Bronchial epithelial cell (primary cell): ENCODE data around the gene FBXL7. TPM values are rescaled to one million over a fixed set of nuclear protein-coding genes. Genes with fewer than 3 reads are reported as not detected.

Experiments used
- DNase-seq: peaks from one replicate; pipeline ENCODE4 v3.0.0-alpha.2; 2010; ENCODE audit warnings: low read depth
- FAIRE-seq: peaks from 2 replicates; lab custom pipeline; 2011; peaks lifted over from hg19 to GRCh38; lab: Jason Lieb, UNC
- H3K27me3 ChIP-seq: 2 replicates; pipeline ENCODE4 v1.5.1; 2011; ENCODE audit warnings: low read length; ENCODE audit not compliant: control insufficient read depth, insufficient read depth
- H3K36me3 ChIP-seq: 2 replicates; pipeline ENCODE4 v1.5.1; 2011; ENCODE audit warnings: low read length; ENCODE audit not compliant: control insufficient read depth, insufficient read depth
- H3K4me3 ChIP-seq: 2 replicates; pipeline ENCODE4 v1.5.1; 2011; ENCODE audit warnings: mild to moderate bottlenecking, low read depth, low read length, control low read depth
- total RNA-seq: library from RNA; depleted of rRNA; stranded (reverse); fragments of >200 nt; gene quantifications from 2 replicates; pipeline ENCODE4 v1.2.1, GENCODE V29; 2014
- TF ChIP-seq, protein P1 (sequence below): IDR thresholded peaks from 2 replicates; pipeline ENCODE4 v1.5.1; 2011; ENCODE audit warnings: mild to moderate bottlenecking, moderate library complexity, low read length, control low read depth, inconsistent platforms; ENCODE audit not compliant: insufficient read depth, severe bottlenecking

Gene FBXL7
- total RNA-seq, 1 donor from 2014 or later: 0.26 TPM

DNA sequence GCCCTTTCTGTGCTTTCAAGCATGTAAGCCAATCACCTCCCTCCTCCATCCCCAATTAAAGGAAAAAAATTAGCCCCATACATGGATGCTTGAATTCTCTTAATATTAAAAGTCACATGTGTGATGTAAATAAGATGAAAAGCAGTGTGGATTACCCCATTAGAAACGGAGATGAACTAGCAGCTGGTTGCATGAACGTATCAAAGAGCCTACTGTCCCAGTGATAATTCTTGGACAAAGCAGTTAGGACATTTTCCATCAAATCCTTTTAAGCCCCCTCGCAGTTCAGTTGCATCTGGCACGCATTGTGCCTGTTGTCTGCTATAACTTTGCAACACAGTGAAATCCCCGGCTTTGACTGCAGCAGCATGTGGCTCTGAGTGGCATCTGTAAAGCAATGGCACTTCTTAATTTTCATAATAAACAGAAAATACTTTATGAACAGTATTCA is 285.6 kb downstream of the FBXL7 start:
- no peak overlapping the region for H3K4me3 ChIP-seq
- DNase-seq: no peak
- FAIRE-seq: no peak
- TF ChIP-seq, protein P1, sequence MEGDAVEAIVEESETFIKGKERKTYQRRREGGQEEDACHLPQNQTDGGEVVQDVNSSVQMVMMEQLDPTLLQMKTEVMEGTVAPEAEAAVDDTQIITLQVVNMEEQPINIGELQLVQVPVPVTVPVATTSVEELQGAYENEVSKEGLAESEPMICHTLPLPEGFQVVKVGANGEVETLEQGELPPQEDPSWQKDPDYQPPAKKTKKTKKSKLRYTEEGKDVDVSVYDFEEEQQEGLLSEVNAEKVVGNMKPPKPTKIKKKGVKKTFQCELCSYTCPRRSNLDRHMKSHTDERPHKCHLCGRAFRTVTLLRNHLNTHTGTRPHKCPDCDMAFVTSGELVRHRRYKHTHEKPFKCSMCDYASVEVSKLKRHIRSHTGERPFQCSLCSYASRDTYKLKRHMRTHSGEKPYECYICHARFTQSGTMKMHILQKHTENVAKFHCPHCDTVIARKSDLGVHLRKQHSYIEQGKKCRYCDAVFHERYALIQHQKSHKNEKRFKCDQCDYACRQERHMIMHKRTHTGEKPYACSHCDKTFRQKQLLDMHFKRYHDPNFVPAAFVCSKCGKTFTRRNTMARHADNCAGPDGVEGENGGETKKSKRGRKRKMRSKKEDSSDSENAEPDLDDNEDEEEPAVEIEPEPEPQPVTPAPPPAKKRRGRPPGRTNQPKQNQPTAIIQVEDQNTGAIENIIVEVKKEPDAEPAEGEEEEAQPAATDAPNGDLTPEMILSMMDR: no peak
- no peaks in the 10 kb centered on the region for H3K27me3 ChIP-seq
- no peaks in the 10 kb centered on the region for H3K36me3 ChIP-seq

GRCh38 chr5:15786326-15786725 is 286.3 kb downstream of the FBXL7 start:
- DNase-seq: no peak
- no peak for FAIRE-seq
- H3K4me3 ChIP-seq: no peak overlapping the region
- TF ChIP-seq, protein P1: no peak
- H3K36me3 ChIP-seq: no peaks in the 10 kb centered on the region
- no peaks in the 10 kb centered on the region for H3K27me3 ChIP-seq

DNA sequence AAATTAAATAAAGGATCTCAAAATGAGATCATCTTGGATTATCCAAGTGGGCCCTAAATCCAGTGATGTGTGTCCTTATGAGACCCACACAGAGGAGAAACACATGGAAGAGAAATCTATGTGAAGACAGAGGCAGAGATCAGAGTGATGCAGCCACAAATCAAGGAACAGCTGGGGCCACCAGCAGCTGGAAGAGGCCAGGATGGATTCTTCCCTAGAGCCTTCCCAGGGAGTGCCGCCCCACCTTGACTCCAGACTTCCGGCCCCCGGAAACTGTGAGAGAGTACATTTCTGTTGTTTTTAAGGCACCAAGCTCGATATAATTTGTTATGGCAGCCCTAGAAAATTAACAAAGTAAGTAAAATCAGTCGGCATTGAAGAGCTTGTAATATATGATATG is 286.9 kb downstream of the FBXL7 start:
- no peak overlapping the region for H3K4me3 ChIP-seq
- DNase-seq: no peak
- FAIRE-seq: no peak
- TF ChIP-seq, protein P1: no peak
- no peaks in the 10 kb centered on the region for H3K27me3 ChIP-seq
- H3K36me3 ChIP-seq: no peaks in the 10 kb centered on the region

DNA sequence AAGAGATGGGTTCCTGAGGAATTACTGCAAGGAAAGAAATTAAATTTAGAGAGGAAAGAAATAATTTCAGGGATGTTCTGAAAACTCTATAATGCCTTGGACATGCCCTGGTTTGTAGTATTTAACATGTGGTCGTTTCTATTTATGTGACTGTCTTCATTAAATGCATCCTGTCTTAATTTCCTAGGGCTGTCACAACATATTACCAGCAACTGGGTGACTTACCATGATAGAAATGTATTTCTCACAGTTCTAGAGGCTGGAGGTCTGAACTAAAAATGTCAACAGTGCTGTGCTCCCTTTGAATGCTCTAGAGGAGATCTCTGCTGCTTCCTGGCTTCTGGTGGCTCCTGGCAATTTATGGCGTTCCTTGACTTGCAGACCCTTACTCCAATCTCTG is 287.7 kb downstream of the FBXL7 start:
- H3K36me3 ChIP-seq: no peaks in the 10 kb centered on the region
- H3K4me3 ChIP-seq: no peak overlapping the region
- H3K27me3 ChIP-seq: no peaks in the 10 kb centered on the region
- DNase-seq (no peak), FAIRE-seq (no peak)
- TF ChIP-seq, protein P1: no peak

DNA sequence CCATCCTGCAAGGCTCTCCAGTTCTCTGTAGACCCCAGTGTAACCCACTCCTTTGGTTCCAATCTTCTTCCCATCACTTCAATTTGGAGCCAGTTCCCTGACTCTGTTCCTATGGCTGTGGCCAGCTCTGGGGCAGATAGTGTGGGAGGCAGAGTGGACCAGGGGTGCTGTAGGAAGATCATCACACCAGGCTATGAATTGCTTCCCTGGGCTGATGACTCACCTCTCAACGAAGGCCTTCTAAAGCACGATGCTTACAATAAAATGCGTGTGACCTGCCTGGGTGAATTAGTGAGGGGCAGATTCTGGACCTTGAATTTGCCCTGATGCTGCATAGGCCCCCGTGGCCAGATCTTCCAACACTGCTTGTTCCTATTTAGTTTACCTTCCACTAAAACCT is 289.7 kb downstream of the FBXL7 start:
- no peaks in the 10 kb centered on the region for H3K27me3 ChIP-seq
- H3K36me3 ChIP-seq: no peaks in the 10 kb centered on the region
- DNase-seq (no peak), FAIRE-seq (no peak)
- no peak overlapping the region for H3K4me3 ChIP-seq
- TF ChIP-seq, protein P1: no peak

- H3K36me3 ChIP-seq: no peaks in the 10 kb centered on the region
- no peaks in the 10 kb centered on the region for H3K27me3 ChIP-seq
- no peak overlapping the region for H3K4me3 ChIP-seq
- TF ChIP-seq, protein P1: no peak
- FAIRE-seq (no peak), DNase-seq (no peak)
Measured at GRCh38 chr5:15790446-15791018, 290.6 kb downstream of the FBXL7 start.
